ENCODE results near the gene TBC1D24.

TBC1D24 gene

GRCh38 chr16:2473446-2473926 lies 1.4 kb upstream of the TBC1D24 start:
- peak overlapping the region; percentile 94 for H3K27ac ChIP-seq
- TF ChIP-seq ZFX (IDR thresholded peaks at IDR 0.05) (no peak), CTCF (conservative IDR thresholded peaks at IDR 0.05) (no peak)

- H3K27ac ChIP-seq, result peak overlapping the region; percentile 94
Measured at GRCh38 chr16:2473999-2474876, 689 bp upstream of the TBC1D24 start.

GRCh38 chr16:2475413-2476344 lies 752 bp downstream of the TBC1D24 start:
- peak overlapping the region; percentile 94 for H3K27ac ChIP-seq
- TF ChIP-seq ZFX (IDR thresholded peaks at IDR 0.05), result no peak
- no peak for TF ChIP-seq CTCF (conservative IDR thresholded peaks at IDR 0.05)

More at GRCh38 chr16:2473999-2474876, 689 bp upstream of the TBC1D24 start:
- TF ChIP-seq CTCF (conservative IDR thresholded peaks at IDR 0.05), result peak; percentile 84
- peak; percentile 19; the same call in 1 of the 2 replicates for TF ChIP-seq ZFX (IDR thresholded peaks at IDR 0.05)

GRCh38 chr16:2476345-2476720 lies 1.4 kb downstream of the TBC1D24 start:
- TF ChIP-seq CTCF (conservative IDR thresholded peaks at IDR 0.05) (no peak), ZFX (IDR thresholded peaks at IDR 0.05) (no peak)
- peak overlapping the region; percentile 94 for H3K27ac ChIP-seq

- H3K27ac ChIP-seq, result peak overlapping the region; percentile 94; the same call in 1 of the 2 replicates
- no peak for TF ChIP-seq ZFX (IDR thresholded peaks at IDR 0.05)
- TF ChIP-seq CTCF (conservative IDR thresholded peaks at IDR 0.05), result no peak
Measured at GRCh38 chr16:2476741-2477140, 1.8 kb downstream of the TBC1D24 start.

- TF ChIP-seq ZFX (IDR thresholded peaks at IDR 0.05) (no peak), CTCF (conservative IDR thresholded peaks at IDR 0.05) (no peak)
- H3K27ac ChIP-seq, result no peak overlapping the region
Measured at GRCh38 chr16:2477327-2477726, 2.4 kb downstream of the TBC1D24 start.

All from C4-2B (cell line).